CD4-positive, alpha-beta T cell treated with Interleukin-4 for 1 hour (primary cell): Measurements from ENCODE around the gene NRARP.

Experiments
- DNase-seq, 2 donors: peaks; one replicate each; pipeline ENCODE4 v3.0.0-alpha.2; 2020 to 2022

NRARP gene

GRCh38 chr9:137321726-137322361 lies 19.8 kb upstream of the NRARP start:
- no peak for DNase-seq

GRCh38 chr9:137320555-137321384 lies 18.7 kb upstream of the NRARP start:
- peak; percentile 38 to 53 for DNase-seq

- DNase-seq = peak in 1 of 2 donors; percentile 9
Measured at GRCh38 chr9:137319739-137320551, 17.9 kb upstream of the NRARP start.

- peak in 1 of 2 donors; percentile 9 for DNase-seq
Measured at GRCh38 chr9:137319011-137319738, 17.1 kb upstream of the NRARP start.

- DNase-seq = no peak
Measured at GRCh38 chr9:137318602-137319001, 16.5 kb upstream of the NRARP start.

GRCh38 chr9:137317718-137318511 lies 15.8 kb upstream of the NRARP start:
- DNase-seq = peak in 1 of 2 donors; percentile 8

- DNase-seq = no peak
Measured at GRCh38 chr9:137317021-137317717, 15.1 kb upstream of the NRARP start.

GRCh38 chr9:137316012-137316981 lies 14.2 kb upstream of the NRARP start:
- DNase-seq = no peak

- DNase-seq = no peak
Measured at GRCh38 chr9:137315581-137316011, 13.5 kb upstream of the NRARP start.

GRCh38 chr9:137314561-137315560 lies 12.8 kb upstream of the NRARP start:
- peak in 1 of 2 donors; percentile 11 for DNase-seq

- DNase-seq = no peak
Measured at GRCh38 chr9:137313956-137314560, 12.0 kb upstream of the NRARP start.

GRCh38 chr9:137313326-137313936 lies 11.4 kb upstream of the NRARP start:
- DNase-seq = no peak

GRCh38 chr9:137312852-137313325 lies 10.8 kb upstream of the NRARP start:
- DNase-seq = no peak

- DNase-seq = no peak
Measured at GRCh38 chr9:137311986-137312851, 10.1 kb upstream of the NRARP start.

GRCh38 chr9:137311171-137311985 lies 9.3 kb upstream of the NRARP start:
- no peak for DNase-seq
